HG03571 (cell line): ENCODE results near the gene HOXA7.

Experiments
- ATAC-seq: cut with Tn5 transposase; IDR thresholded peaks from one replicate; pipeline ENCODE4 v1.9.1; 2021; ENCODE audit not compliant: unreplicated experiment

HOXA7 gene

GRCh38 chr7:27193335-27194001 is 37.0 kb upstream of the HOXA7 start:
- ATAC-seq = no peak

- no peak for ATAC-seq
These were observed 36.3 kb upstream of the HOXA7 start for GRCh38 chr7:27192546-27193334.

GRCh38 chr7:27191833-27192545 is 35.5 kb upstream of the HOXA7 start:
- no peak for ATAC-seq

GRCh38 chr7:27191161-27191731 is 34.8 kb upstream of the HOXA7 start:
- ATAC-seq = no peak

- no peak for ATAC-seq
These were observed 33.7 kb upstream of the HOXA7 start for GRCh38 chr7:27189997-27190748.

- ATAC-seq = no peak
These were observed 33.0 kb upstream of the HOXA7 start for GRCh38 chr7:27189295-27189996.

- no peak for ATAC-seq
These were observed 32.2 kb upstream of the HOXA7 start for GRCh38 chr7:27188386-27189294.

GRCh38 chr7:27187475-27188385 is 31.3 kb upstream of the HOXA7 start:
- no peak for ATAC-seq

GRCh38 chr7:27186668-27187474 is 30.4 kb upstream of the HOXA7 start:
- no peak for ATAC-seq

- no peak for ATAC-seq
These were observed 29.6 kb upstream of the HOXA7 start for GRCh38 chr7:27185854-27186667.

- ATAC-seq = no peak
These were observed 28.8 kb upstream of the HOXA7 start, which contains the start of gene HOXA11 for GRCh38 chr7:27185013-27185853. Gene HOXA11, minus strand, starts transcription at chr7:27185232. Its CDS starts 88 bp downstream, at chr7:27185144.

- ATAC-seq = no peak
These were observed 28.0 kb upstream of the HOXA7 start for GRCh38 chr7:27184337-27185012.

GRCh38 chr7:27183682-27184336 is 27.3 kb upstream of the HOXA7 start:
- no peak for ATAC-seq
